ENCODE results near the gene JARID2.

The JARID2 gene

GRCh38 chr6:15358579-15359327 is 112.9 kb downstream of the JARID2 start:
- DNase-seq (ENCODE audit: low spot score) = no peak

GRCh38 chr6:15359335-15359862 is 113.5 kb downstream of the JARID2 start:
- DNase-seq (ENCODE audit: low spot score) = no peak

- DNase-seq (ENCODE audit: low spot score) = no peak
Measured at GRCh38 chr6:15360300-15360699, 114.4 kb downstream of the JARID2 start.

GRCh38 chr6:15361197-15361596 is 115.3 kb downstream of the JARID2 start:
- no peak for DNase-seq (ENCODE audit: low spot score)

- no peak for DNase-seq (ENCODE audit: low spot score)
Measured at GRCh38 chr6:15362274-15363160, 116.6 kb downstream of the JARID2 start.

GRCh38 chr6:15363164-15363522 is 117.3 kb downstream of the JARID2 start:
- DNase-seq (ENCODE audit: low spot score) = no peak

- DNase-seq (ENCODE audit: low spot score) = no peak
Measured at GRCh38 chr6:15363523-15364400, 117.9 kb downstream of the JARID2 start.

- DNase-seq (ENCODE audit: low spot score) = no peak
Measured at GRCh38 chr6:15364401-15365037, 118.7 kb downstream of the JARID2 start.

- DNase-seq (ENCODE audit: low spot score) = no peak
Measured at GRCh38 chr6:15365273-15365687, 119.4 kb downstream of the JARID2 start.

- DNase-seq (ENCODE audit: low spot score) = no peak
Measured at GRCh38 chr6:15366003-15366535, 120.2 kb downstream of the JARID2 start.

- no peak for DNase-seq (ENCODE audit: low spot score)
Measured at GRCh38 chr6:15366879-15367278, 121.0 kb downstream of the JARID2 start.

GRCh38 chr6:15368186-15368585 is 122.3 kb downstream of the JARID2 start:
- no peak for DNase-seq (ENCODE audit: low spot score)

GRCh38 chr6:15368873-15369272 is 123.0 kb downstream of the JARID2 start:
- DNase-seq (ENCODE audit: low spot score) = no peak

GRCh38 chr6:15369838-15370237 is 124.0 kb downstream of the JARID2 start:
- no peak for DNase-seq (ENCODE audit: low spot score)

GRCh38 chr6:15370733-15371671 is 125.1 kb downstream of the JARID2 start:
- DNase-seq (ENCODE audit: low spot score) = no peak

- DNase-seq (ENCODE audit: low spot score) = no peak
Measured at GRCh38 chr6:15372932-15373331, 127.1 kb downstream of the JARID2 start.

GRCh38 chr6:15374119-15374518 is 128.2 kb downstream of the JARID2 start:
- DNase-seq (ENCODE audit: low spot score) = no peak

- no peak for DNase-seq (ENCODE audit: low spot score)
Measured at GRCh38 chr6:15375018-15375417, 129.1 kb downstream of the JARID2 start.

- no peak for DNase-seq (ENCODE audit: low spot score)
Measured at GRCh38 chr6:15375638-15376290, 129.9 kb downstream of the JARID2 start.

Measured in HuH-7.5 (cell line).